AG10803 (cell line): ENCODE results near the gene ARAF.

Experiments used
- DNase-seq: peaks from one replicate; pipeline ENCODE4 v3.0.0; 2010; ENCODE audit warnings: low read depth
- H3K4me3 ChIP-seq: 2 replicates; pipeline ENCODE4 v1.5.1; 2011; ENCODE audit warnings: mild to moderate bottlenecking, low read length, control low read depth
- TF ChIP-seq, protein P1 (sequence below): conservative IDR thresholded peaks from 2 replicates; pipeline ENCODE4 v1.5.1; 2011; ENCODE audit warnings: mild to moderate bottlenecking, low read length, control low read depth, inconsistent platforms

The ARAF gene

DNA sequence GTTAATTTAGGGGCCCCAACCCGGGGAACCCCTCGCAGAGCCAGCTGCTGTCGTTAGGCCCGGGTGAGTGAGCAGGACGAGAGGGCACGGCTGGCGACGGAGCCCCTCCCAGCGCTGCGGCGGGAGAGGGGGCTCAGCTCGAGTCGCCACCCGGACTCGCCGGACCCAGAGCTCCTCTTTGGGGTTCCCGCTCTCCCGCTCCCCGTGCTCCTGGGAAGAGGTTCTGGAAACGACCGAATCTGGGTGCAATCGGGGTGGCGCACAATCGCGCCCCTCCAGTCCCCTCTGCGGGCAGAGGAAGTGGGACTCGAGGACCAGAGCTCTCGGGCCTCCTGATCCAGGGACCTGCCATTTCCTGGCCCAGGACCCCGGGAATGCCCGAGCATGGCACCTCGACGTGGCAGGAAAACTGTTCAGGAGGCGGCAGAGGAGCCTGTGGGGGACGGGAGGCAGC is 37.3 kb upstream of the ARAF start:
- peak overlapping the region; percentile 59 for H3K4me3 ChIP-seq

DNA sequence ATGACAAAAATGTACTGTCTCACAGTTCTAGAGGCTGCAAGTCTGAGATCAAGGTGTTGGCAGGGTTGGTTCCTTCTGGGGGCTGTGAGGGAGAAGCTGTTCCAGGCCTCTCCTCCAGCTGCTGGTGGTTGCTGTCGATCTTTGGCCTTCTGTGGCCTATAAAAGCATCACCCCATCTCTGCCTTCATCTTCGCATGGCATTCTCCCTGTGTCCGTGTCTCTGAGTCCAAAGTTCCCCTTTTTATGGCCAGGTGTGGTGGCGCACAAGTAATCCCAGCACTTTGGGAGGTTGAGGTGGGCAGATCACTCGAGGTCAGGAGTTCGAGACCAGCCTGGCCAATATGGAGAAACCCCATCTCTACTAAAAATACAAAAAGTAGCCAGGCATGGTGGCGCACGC is 31.5 kb upstream of the ARAF start:
- TF ChIP-seq, protein P1, sequence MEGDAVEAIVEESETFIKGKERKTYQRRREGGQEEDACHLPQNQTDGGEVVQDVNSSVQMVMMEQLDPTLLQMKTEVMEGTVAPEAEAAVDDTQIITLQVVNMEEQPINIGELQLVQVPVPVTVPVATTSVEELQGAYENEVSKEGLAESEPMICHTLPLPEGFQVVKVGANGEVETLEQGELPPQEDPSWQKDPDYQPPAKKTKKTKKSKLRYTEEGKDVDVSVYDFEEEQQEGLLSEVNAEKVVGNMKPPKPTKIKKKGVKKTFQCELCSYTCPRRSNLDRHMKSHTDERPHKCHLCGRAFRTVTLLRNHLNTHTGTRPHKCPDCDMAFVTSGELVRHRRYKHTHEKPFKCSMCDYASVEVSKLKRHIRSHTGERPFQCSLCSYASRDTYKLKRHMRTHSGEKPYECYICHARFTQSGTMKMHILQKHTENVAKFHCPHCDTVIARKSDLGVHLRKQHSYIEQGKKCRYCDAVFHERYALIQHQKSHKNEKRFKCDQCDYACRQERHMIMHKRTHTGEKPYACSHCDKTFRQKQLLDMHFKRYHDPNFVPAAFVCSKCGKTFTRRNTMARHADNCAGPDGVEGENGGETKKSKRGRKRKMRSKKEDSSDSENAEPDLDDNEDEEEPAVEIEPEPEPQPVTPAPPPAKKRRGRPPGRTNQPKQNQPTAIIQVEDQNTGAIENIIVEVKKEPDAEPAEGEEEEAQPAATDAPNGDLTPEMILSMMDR: no peak
- H3K4me3 ChIP-seq: no peak overlapping the region
- no peak for DNase-seq

More for the DNA sequence above, 37.3 kb upstream of the ARAF start:
- no peak for DNase-seq
- TF ChIP-seq, protein P1: no peak

DNA sequence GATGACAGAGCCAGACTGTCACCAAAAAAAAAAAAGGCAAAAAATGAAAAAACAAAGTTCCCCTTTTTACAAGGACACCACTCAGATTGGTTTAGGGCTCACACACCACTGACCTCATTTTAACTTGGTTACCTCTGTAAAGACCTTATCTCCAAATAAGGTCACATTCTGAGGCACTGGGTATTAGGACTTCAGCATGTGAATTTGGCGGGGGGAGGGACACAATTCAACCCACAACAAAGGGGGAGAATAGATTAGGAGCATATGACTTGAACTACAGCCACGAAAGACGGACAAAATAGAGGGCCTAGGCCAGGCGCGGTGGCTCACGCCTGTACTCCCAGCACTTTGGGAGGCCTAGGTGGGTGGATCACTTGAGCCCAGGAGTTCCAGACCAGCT is 31.0 kb upstream of the ARAF start:
- no peak overlapping the region for H3K4me3 ChIP-seq
- no peak for DNase-seq
- TF ChIP-seq, protein P1: no peak

DNA sequence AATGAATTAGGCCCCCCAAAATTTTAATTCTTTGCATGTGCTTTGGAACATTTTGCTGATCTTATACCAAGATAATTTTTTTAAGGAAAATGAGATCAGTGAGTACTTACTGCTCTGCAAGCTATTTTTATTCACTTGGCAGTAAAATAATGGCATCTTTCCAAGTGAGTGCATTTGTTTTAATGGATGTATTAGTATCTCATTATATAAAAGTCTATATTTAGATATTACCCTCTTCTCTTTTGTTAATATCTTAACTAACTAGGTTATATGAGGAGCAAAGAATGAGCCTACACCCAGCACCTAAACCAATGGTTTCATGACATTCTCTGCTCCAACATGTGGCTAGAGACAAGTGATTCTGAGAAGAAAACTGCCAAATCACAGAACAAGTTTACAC is 21.1 kb upstream of the ARAF start:
- DNase-seq: no peak
- TF ChIP-seq, protein P1: no peak
- H3K4me3 ChIP-seq: no peak overlapping the region

DNA sequence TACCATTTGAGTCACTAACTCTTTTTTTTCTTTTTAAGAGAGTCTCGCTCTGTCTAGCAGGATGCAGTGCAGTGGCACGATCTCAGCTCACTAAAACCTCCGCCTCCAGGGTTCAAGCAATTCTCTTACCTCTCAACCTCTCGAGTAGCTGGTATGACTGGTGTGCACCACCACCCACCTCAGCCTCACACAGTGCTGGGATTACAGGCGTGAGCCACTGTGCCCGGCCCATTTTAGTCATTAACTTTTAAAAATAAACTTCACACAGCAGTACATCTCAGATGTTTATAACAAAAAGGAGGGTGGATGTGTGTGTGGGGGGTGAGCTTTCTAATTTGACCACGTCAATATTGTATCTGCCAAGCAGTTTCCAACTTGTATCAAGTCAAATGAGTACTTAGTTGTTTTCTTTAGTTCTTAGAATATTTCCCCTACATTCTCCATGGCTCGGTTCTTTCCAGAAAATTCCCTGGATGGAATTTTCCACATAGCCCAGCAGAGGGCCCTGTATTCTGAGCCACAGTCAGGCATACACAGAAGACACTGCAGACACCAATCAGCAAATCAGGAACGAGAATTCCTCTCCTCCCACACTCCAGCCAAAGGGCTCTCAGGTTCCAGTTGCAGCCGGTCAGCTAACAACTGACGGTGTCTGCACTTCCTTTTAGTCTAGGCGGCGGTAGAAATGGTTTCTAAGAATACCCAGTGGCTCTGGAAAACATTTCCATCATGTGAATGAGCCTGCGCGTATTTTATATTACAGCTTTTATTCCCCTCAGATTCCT is 20.1 kb upstream of the ARAF start:
- TF ChIP-seq, protein P1: peak; percentile 62
- peak; percentile 88 for DNase-seq
- no peak overlapping the region for H3K4me3 ChIP-seq

DNA sequence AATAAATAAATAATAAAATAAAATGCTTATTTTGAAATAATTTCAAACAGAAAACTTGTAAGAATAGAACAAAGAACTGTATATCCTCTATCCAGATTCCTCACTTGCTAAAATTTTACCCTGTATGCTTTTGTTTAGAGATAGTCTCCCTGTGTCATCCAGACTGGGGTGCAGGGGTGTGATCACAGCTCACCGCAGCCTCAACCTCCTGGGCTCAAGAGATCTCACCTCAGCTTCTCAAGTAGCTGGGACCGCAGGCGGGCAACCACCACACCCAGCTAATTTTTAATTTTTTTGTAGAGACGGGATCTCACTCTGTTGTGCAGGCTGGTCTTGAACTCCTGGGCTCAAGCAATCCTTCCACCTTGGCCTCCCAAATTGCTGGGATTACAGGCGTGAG is 17.5 kb upstream of the ARAF start:
- no peak for DNase-seq
- no peak overlapping the region for H3K4me3 ChIP-seq
- TF ChIP-seq, protein P1: no peak

DNA sequence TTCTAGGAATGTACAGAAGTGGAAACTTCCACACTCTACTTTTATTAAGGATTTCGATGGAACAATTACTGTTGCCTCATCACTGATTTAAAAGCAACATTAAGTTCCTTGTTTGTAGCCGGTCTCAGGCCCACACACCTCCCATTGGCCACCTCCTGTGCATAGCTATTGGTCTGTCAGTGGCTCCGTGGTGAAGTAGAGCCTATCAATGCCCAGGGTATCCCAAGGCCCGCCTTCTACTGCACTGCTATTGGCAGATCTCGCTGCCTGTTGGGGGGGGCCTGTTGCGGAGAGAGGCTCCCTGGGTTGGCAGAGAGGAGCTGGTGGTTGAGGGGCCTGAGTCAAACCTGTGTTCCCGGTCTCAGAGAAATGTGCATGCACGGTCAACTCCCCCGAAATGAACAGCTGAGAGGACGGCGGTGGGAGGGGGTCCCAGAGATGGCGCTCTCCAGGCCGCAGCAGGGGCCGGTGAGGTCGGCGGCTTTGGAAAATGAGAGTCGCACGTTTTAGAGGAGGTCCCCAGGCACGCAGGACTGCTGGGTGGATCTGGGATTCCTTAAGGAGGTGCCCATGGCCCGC is 4.9 kb upstream of the ARAF start:
- H3K4me3 ChIP-seq: peak overlapping the region; percentile 60
- TF ChIP-seq, protein P1: no peak
- DNase-seq: peak; percentile 93
